ENCODE measurements around the gene CLDN25. TPM values are rescaled to one million over a fixed set of nuclear protein-coding genes. Genes with fewer than 3 reads are reported as not detected.

The CLDN25 gene
- total and polyA plus RNA-seq, 2 of the 13 experiments (the other 11 are each of a cell fraction or from before 2014, with no cell fraction given) = not detected

DNA sequence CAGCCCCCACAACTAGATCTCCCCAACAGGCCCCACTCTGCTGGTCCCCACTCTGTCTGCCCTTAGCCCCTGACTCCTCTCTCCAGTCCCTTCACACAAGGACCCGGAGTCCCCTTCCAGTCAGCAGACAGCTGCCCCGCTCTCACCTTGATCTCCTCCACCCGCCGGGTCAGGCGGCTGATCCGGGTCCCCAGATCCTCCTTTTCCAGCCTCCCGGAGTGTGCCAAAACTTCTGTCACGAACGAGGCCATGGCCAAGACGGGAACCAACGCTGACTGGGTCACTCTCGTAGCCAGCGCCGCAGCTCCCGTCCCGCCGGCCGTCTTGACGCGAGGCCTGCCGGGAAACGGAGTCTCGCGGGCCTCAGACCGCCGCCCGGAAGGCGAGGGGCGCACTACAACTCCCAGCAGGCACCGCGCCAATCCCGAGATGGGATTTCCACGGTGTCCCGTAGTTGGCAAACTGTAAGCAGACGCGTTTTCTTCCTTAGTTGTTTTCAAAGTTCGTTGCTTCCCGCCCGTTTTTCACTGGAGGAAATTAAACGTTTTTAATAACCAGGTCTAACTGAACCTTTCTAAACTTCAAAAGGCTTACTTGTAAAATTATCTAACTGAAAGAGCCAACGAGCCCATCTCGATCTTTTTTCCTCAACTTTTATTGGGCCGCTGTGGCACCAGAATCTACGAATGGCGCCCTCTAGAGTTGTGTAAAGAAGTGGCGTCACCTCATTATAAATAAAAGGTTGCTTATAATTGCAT is 6.0 kb upstream of the CLDN25 start, which contains the start of gene ZW10 (continued):
- TF ChIP-seq JUND (CRISPR knock-in tag; IDR thresholded peaks at IDR 0.05) (no peak), PLRG1 (conservative IDR thresholded peaks at IDR 0.05) (no peak), RXRB (CRISPR knock-in tag; IDR thresholded peaks at IDR 0.05; ENCODE audit: borderline replicate concordance) (peak; percentile 28; the same call in 1 of the 2 replicates), KLF16 (CRISPR knock-in tag; IDR thresholded peaks at IDR 0.05) (peak in 1 of 2 experiments; percentile 78; a peak in 2 of 4 replicates), ZNF205 (CRISPR knock-in tag; IDR thresholded peaks at IDR 0.05) (no peak; the same call in 1 of the 2 replicates), ZBTB37 (CRISPR knock-in tag; IDR thresholded peaks at IDR 0.05) (no peak), ZBTB4 (CRISPR knock-in tag; IDR thresholded peaks at IDR 0.05; ENCODE audit: borderline replicate concordance) (0 out of 2 replicates have a peak, but pooled peaks have one; percentile 31), ZNF362 (CRISPR knock-in tag; IDR thresholded peaks at IDR 0.05; ENCODE audit: borderline replicate concordance) (peak; percentile 18; the same call in 1 of the 2 replicates), GMEB1 (CRISPR knock-in tag; IDR thresholded peaks at IDR 0.05; ENCODE audit: borderline replicate concordance) (peak; percentile 93), KDM5B (CRISPR knock-in tag; IDR thresholded peaks at IDR 0.05; ENCODE audit: borderline replicate concordance) (no peak), SOX13 (IDR thresholded peaks at IDR 0.05) (no peak), SOX13 (CRISPR knock-in tag; conservative IDR thresholded peaks at IDR 0.05 in 1 of 2, IDR thresholded peaks at IDR 0.05 in 1 of 2) (peak in 1 of 2 experiments; percentile 19; a peak in 1 of 4 replicates), MTF2 (CRISPR knock-in tag; IDR thresholded peaks at IDR 0.05; ENCODE audit: borderline replicate concordance) (no peak), HOXA7 (CRISPR knock-in tag; IDR thresholded peaks at IDR 0.05) (no peak)
- TF ChIP-seq, protein P1, sequence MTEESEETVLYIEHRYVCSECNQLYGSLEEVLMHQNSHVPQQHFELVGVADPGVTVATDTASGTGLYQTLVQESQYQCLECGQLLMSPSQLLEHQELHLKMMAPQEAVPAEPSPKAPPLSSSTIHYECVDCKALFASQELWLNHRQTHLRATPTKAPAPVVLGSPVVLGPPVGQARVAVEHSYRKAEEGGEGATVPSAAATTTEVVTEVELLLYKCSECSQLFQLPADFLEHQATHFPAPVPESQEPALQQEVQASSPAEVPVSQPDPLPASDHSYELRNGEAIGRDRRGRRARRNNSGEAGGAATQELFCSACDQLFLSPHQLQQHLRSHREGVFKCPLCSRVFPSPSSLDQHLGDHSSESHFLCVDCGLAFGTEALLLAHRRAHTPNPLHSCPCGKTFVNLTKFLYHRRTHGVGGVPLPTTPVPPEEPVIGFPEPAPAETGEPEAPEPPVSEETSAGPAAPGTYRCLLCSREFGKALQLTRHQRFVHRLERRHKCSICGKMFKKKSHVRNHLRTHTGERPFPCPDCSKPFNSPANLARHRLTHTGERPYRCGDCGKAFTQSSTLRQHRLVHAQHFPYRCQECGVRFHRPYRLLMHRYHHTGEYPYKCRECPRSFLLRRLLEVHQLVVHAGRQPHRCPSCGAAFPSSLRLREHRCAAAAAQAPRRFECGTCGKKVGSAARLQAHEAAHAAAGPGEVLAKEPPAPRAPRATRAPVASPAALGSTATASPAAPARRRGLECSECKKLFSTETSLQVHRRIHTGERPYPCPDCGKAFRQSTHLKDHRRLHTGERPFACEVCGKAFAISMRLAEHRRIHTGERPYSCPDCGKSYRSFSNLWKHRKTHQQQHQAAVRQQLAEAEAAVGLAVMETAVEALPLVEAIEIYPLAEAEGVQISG (CRISPR knock-in tag; IDR thresholded peaks at IDR 0.05) = peak; percentile 92
- TF ChIP-seq, protein P2, sequence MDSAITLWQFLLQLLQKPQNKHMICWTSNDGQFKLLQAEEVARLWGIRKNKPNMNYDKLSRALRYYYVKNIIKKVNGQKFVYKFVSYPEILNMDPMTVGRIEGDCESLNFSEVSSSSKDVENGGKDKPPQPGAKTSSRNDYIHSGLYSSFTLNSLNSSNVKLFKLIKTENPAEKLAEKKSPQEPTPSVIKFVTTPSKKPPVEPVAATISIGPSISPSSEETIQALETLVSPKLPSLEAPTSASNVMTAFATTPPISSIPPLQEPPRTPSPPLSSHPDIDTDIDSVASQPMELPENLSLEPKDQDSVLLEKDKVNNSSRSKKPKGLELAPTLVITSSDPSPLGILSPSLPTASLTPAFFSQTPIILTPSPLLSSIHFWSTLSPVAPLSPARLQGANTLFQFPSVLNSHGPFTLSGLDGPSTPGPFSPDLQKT (CRISPR knock-in tag; IDR thresholded peaks at IDR 0.05; ENCODE audit: borderline replicate concordance) = 0 out of 2 replicates have a peak, but pooled peaks have one; percentile 15
